Renal pelvis (tissue), 4 donors: Measurements from ENCODE around the gene CASP4. TPM values are rescaled to one million over a fixed set of nuclear protein-coding genes. Genes with fewer than 3 reads are reported as not detected.
"Not testable (repeated sequence)": the region's sequence is repeated elsewhere in the genome, so short reads cannot be mapped to it uniquely, and the experiment has no call there.

Experiments
- DNase-seq: peaks from one replicate; pipeline ENCODE4 v3.0.0-alpha.2; 2013
- polyA plus RNA-seq, 3 donors: library from polyadenylated mRNA; unstranded; fragments of 120-200 nt; gene quantifications; one replicate each; pipeline ENCODE4 v1.2.1, GENCODE V29; 2013; ENCODE audit not compliant: insufficient read length in 3 of 3

The CASP4 gene
- polyA plus RNA-seq, 3 donors, result 18.2 to 23.6 (median 18.5) TPM

GRCh38 chr11:104965735-104966134 is 2.6 kb downstream of the CASP4 start:
- no peak for DNase-seq

GRCh38 chr11:104964247-104964646 is 4.1 kb downstream of the CASP4 start:
- no peak for DNase-seq

GRCh38 chr11:104962852-104963251 is 5.5 kb downstream of the CASP4 start:
- DNase-seq, result no peak

- no peak for DNase-seq
Measured at GRCh38 chr11:104957280-104957679, 11.1 kb downstream of the CASP4 start.

GRCh38 chr11:104956528-104956927 is 11.8 kb downstream of the CASP4 start:
- no peak for DNase-seq

- DNase-seq, result no peak
Measured at GRCh38 chr11:104946907-104947306, 21.5 kb downstream of the CASP4 start.

- DNase-seq, result no peak
Measured at GRCh38 chr11:104944076-104944475, 24.3 kb downstream of the CASP4 start.

GRCh38 chr11:104943561-104943960 is 24.8 kb downstream of the CASP4 start:
- no peak for DNase-seq

- no peak for DNase-seq
Measured at GRCh38 chr11:104934594-104934993, 33.8 kb downstream of the CASP4 start.

GRCh38 chr11:104934073-104934472 is 34.3 kb downstream of the CASP4 start:
- not testable (repeated sequence) for DNase-seq

GRCh38 chr11:104928811-104929210 is 39.6 kb downstream of the CASP4 start:
- no peak for DNase-seq

- no peak for DNase-seq
Measured at GRCh38 chr11:104926771-104927611, 41.4 kb downstream of the CASP4 start.

- DNase-seq, result no peak
Measured at GRCh38 chr11:104925850-104926249, 42.5 kb downstream of the CASP4 start.

- no peak for DNase-seq
Measured at GRCh38 chr11:104918113-104918824, 50.1 kb downstream of the CASP4 start.

GRCh38 chr11:104917271-104918112 is 50.9 kb downstream of the CASP4 start:
- no peak for DNase-seq

- no peak for DNase-seq
Measured at GRCh38 chr11:104916442-104916841, 51.9 kb downstream of the CASP4 start.

GRCh38 chr11:104912102-104912501 is 56.3 kb downstream of the CASP4 start:
- no peak for DNase-seq

- no peak for DNase-seq
Measured at GRCh38 chr11:104908186-104908531, 60.2 kb downstream of the CASP4 start.

- no peak for DNase-seq
Measured at GRCh38 chr11:104907521-104908185, 60.7 kb downstream of the CASP4 start.

- no peak for DNase-seq
Measured at GRCh38 chr11:104905271-104905670, 63.1 kb downstream of the CASP4 start.

GRCh38 chr11:104899226-104899625 is 69.1 kb downstream of the CASP4 start:
- no peak for DNase-seq

GRCh38 chr11:104898685-104899013 is 69.7 kb downstream of the CASP4 start:
- DNase-seq, result no peak
